NCI-H460 (cell line): Measurements from ENCODE around the gene GNA12. TPM values are rescaled to one million over a fixed set of nuclear protein-coding genes. Genes with fewer than 3 reads are reported as not detected.
A peak's percentile ranks its signal among the peaks of the same experiment; 100 is the strongest.

Experiments used
- DNase-seq: peaks from one replicate; pipeline ENCODE4 v3.0.0-alpha.2; 2016; ENCODE audit warnings: low read depth; ENCODE audit errors: extremely low read depth
- total RNA-seq: library from RNA; depleted of rRNA; stranded (reverse); fragments of >200 nt; shearing (Covaris generic); gene quantifications from 2 replicates; pipeline ENCODE4 v1.2.3, GENCODE V29; 2014

The GNA12 gene
- total RNA-seq, 1 experiment from 2014 or later = 18.3 TPM

- no peak for DNase-seq
These were observed 38.7 kb downstream of the GNA12 start for GRCh38 chr7:2805213-2805944.

- DNase-seq = no peak
These were observed 39.8 kb downstream of the GNA12 start for GRCh38 chr7:2804227-2804763.

GRCh38 chr7:2803755-2804154 lies 40.4 kb downstream of the GNA12 start:
- no peak for DNase-seq

- no peak for DNase-seq
These were observed 40.8 kb downstream of the GNA12 start for GRCh38 chr7:2803342-2803692.

GRCh38 chr7:2802504-2803341 lies 41.4 kb downstream of the GNA12 start:
- peak; percentile 84 for DNase-seq

GRCh38 chr7:2802101-2802500 lies 42.0 kb downstream of the GNA12 start:
- DNase-seq = no peak

- DNase-seq = peak; percentile 34
These were observed 43.0 kb downstream of the GNA12 start for GRCh38 chr7:2800931-2801688.

GRCh38 chr7:2800220-2800930 lies 43.7 kb downstream of the GNA12 start:
- DNase-seq = no peak

GRCh38 chr7:2799253-2799652 lies 44.9 kb downstream of the GNA12 start:
- no peak for DNase-seq

GRCh38 chr7:2798669-2799068 lies 45.4 kb downstream of the GNA12 start:
- no peak for DNase-seq

GRCh38 chr7:2796358-2797352 lies 47.5 kb downstream of the GNA12 start:
- no peak for DNase-seq

- DNase-seq = no peak
These were observed 48.2 kb downstream of the GNA12 start for GRCh38 chr7:2795906-2796305.

- no peak for DNase-seq
These were observed 49.1 kb downstream of the GNA12 start for GRCh38 chr7:2794836-2795636.

GRCh38 chr7:2792856-2793487 lies 51.1 kb downstream of the GNA12 start:
- DNase-seq = no peak

- no peak for DNase-seq
These were observed 51.9 kb downstream of the GNA12 start for GRCh38 chr7:2792235-2792634.

- no peak for DNase-seq
These were observed 52.7 kb downstream of the GNA12 start for GRCh38 chr7:2791390-2791789.

- no peak for DNase-seq
These were observed 56.7 kb downstream of the GNA12 start for GRCh38 chr7:2787251-2787951.
